Stromal cell of bone marrow (primary cell): Measurements from ENCODE around the gene TBX4.
"Not testable (repeated sequence)": the region's sequence is repeated elsewhere in the genome, so short reads cannot be mapped to it uniquely, and the experiment has no call there.

Experiments
- DNase-seq: peaks from one replicate; pipeline ENCODE4 v3.0.0-alpha.2; 2012; ENCODE audit warnings: low read depth

The TBX4 gene

DNA sequence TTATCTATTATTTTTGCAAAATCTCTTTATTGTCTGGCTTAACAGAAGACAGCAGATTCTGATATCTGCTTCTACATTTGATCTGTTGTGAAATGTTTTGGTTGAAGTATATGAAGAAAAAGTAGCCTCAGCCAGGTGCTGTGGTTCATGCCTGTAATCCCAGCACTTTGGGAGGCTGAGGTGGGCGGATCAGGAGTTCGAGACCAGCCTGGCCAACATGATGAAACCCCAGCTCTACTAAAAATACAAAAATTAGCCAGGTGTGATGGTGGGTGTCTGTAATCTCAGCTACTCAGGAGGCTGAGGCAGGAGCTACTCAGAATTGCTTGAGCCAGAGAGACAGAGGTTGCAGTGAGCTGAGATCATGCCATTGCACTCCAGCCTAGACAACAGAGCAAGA lies 75.2 kb downstream of the TBX4 start:
- not testable (repeated sequence) for DNase-seq

DNA sequence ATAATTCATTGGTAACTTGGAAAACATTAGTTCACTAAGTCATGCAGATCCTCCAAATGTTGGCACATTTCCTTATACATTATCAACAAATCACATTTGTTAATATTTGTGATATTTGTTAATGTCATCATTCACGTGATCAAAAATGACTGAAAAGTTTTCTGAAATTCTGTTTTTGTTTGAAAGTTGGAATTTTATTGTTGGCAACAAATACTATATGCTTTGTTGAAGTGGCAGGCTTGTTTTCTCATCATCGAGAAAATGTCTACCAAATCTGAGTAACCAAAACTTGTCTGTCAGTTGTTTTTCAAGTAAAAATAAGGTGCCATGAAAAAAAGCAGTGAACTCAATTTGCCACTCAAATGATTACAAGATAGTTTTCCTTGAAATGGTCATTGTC lies 75.9 kb downstream of the TBX4 start:
- DNase-seq = no peak

DNA sequence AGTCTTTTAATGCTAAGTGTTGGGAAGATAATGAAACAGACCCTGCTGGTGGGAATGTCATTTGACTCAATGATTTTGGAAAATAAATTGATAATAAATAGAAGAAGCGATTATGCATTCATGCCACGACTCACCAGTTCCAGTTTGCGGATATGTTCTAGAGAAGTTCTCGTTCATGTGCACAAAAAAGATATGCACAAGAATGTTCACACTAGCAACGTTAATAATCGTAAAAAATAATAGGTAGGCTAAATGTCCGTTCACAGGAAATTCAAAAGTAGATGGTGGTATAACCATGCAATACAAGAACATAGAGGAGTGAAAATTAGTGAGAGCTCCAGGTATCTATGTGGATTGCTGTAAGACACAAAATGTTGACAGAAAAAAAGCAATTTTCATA lies 79.0 kb downstream of the TBX4 start:
- no peak for DNase-seq

DNA sequence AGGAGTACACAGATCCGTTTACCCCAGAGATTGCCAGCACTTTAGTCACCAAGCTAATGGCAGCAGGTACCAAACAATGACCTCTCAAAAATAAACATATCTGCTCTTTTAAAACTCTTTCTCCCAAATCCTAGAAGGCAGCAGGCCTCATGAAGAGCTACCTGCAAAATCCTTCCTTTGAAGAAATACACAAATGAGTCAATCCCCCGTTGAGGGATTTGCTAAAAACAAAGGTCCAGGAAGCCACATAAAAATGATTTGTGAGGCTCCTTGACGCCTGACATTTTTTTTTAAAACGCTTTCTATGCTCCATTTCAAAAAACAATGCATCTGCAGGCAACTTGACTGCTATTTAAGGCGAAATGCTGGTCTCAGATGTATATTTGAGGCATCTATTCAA lies 80.6 kb downstream of the TBX4 start:
- no peak for DNase-seq

DNA sequence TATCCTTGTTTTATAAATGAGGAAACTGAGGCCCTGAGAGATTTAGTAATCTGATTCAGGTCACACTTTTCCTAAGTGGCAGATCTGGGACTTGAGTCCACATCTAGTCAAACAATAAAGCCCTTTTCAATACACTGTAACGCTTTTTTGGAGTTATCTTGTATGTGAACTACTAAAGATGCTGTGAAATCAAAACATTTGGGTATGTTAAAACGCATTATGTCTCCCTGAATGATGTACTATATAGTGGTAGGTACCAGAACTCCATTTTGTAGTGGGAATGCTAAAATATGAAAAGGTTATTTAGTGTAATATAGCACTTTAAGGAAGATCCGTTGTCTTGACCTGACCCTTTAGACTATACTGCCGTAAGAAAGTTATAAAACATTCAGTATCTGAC lies 81.6 kb downstream of the TBX4 start:
- DNase-seq = no peak

DNA sequence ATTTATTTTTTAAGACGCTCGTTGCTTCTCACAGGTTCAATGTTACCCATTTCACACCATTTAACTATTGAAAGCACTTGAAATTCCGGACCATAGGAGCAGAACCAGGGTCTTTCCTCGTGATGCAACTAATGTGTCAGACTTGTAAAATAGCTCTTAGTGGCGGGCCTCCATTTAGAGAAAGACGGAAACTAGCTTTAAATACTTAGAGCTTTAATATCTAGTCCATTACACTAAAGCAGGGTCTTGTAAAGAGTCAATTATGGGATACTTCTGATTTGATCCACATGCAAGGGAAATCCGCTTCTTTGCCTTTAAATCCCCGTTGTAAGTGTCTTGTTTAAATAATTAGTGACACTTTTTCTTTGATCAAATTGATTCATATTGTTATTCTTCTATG lies 82.2 kb downstream of the TBX4 start:
- DNase-seq = no peak
